Omental fat pad (tissue), 4 donors: Measurements from ENCODE around the gene TDP1. TPM values are rescaled to one million over a fixed set of nuclear protein-coding genes. Genes with fewer than 3 reads are reported as not detected.

Experiments
- ATAC-seq: fragments of 150-250 bp; one replicate; pipeline ENCODE4 v1.9.1; 2016; ENCODE audit warnings: mild to moderate bottlenecking, moderate library complexity; ENCODE audit not compliant: low FRiP score
- DNase-seq: peaks from one replicate; pipeline ENCODE4 v3.0.0-alpha.2; 2019; ENCODE audit warnings: low spot score
- total RNA-seq, 4 donors: library from RNA; depleted of rRNA; stranded (reverse); fragments of >200 nt; gene quantifications; one replicate each; pipeline ENCODE4 v1.1.0, GENCODE V29; 2016
- TF ChIP-seq, protein P1 (sequence below), 3 donors: fragments of 450-650 bp; IDR thresholded peaks; one replicate each; pipeline ENCODE4 v1.5.1; 2016 to 2017; ENCODE audit warnings: antibody characterized with exemption in 3 of 3, mild to moderate bottlenecking in 3 of 3, moderate library complexity in 2 of 3

Gene TDP1
- total RNA-seq, result 10 to 100 TPM; 10.2 to 14.2 (median 12.9) TPM

DNA sequence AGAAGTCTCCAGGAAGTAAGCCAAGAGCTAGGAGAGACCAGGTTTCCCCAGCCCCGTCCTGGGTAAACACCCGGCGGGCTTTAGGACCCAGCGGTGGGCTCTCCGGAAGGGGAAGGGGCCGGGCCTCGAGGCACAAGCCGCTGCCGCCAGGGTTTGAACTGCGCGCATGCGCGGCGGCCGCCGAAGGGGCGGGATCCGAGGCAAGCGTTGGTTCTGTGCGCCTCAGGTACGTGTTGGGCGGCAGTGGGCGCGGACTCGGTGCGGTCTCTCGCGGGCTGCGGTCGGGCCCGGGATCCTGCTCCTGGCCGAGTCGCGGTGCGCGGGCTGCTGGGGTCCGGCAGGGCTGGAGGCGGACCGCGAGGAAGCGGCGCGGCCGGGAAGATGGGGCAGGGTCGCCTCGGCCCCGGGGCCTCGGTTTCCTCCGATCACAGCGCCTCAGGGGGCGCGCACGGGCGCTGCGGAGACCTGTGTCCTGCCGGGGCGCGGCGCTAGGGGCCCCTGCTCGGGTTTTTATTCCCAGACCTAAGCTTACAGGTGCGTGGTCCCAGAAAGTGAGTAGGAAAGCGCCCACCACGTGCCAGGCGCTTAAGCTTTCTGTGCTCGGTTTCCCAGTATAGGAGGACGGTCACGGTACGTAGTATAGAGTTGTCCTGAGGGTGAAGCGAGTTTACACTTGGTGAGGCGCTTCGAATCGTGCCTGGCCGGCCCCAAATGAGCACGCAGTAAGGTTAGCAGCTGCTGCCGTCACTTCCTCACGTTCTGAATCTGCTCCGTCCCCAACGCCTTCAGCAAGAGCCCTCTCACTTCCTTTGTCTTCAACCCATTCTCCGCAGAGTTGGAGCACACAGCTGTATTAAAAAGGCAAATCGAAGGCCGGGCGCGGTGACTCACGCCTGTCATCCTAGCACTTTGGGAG lies at the start of gene TDP1:
Gene TDP1, plus strand, starts transcription at position 183 of the 916 bp plus-strand sequence. CDS start 7,188 bp downstream, outside the sequence.
- peak; percentile 90 for DNase-seq
- ATAC-seq, result peak; percentile 92
- TF ChIP-seq, protein P1, sequence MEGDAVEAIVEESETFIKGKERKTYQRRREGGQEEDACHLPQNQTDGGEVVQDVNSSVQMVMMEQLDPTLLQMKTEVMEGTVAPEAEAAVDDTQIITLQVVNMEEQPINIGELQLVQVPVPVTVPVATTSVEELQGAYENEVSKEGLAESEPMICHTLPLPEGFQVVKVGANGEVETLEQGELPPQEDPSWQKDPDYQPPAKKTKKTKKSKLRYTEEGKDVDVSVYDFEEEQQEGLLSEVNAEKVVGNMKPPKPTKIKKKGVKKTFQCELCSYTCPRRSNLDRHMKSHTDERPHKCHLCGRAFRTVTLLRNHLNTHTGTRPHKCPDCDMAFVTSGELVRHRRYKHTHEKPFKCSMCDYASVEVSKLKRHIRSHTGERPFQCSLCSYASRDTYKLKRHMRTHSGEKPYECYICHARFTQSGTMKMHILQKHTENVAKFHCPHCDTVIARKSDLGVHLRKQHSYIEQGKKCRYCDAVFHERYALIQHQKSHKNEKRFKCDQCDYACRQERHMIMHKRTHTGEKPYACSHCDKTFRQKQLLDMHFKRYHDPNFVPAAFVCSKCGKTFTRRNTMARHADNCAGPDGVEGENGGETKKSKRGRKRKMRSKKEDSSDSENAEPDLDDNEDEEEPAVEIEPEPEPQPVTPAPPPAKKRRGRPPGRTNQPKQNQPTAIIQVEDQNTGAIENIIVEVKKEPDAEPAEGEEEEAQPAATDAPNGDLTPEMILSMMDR (IDR thresholded peaks at IDR 0.05), result no peak

DNA sequence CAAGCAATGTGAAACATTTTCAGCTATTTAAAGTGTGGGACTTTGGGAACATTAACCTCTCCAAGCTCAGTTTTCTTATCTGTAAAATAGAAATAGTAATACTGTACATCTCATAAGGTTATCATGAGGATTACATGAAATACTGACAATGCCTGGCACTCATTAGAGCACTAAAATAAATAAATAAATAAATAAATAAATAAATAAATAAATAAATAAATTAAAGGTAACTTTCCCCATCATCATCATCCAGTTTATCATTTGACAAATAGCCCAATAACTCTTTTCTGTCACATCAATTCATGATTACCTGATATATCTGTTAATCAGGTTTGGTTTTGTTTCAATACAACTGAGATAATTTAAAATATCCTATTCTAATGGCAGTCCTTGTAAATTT lies 49.7 kb upstream of the TDP1 start:
- TF ChIP-seq, protein P1 (IDR thresholded peaks at IDR 0.05), result no peak
- ATAC-seq, result no peak

DNA sequence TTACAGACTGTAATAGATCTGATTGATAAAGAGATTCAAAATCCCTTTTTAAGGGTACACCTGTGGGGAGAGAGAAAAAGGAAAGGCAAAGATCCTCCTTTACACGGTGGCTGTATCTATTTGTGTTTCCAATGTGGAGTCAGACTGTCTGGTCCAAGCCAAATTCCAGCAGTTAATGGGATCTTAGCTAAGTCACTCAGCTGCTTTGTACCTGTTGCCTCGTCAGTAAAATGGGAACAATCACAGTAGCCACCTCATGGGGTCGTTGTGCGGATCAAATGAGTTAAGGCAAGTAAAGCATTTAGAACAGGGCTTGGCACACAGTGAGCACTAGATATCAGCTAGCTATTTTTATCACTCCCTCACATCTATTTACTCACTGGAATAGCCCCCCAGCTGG lies 48.1 kb upstream of the TDP1 start:
- ATAC-seq, result no peak
- no peak for DNase-seq
- TF ChIP-seq, protein P1 (IDR thresholded peaks at IDR 0.05), result no peak

More for the DNA sequence above, 49.7 kb upstream of the TDP1 start:
- no peak for DNase-seq

DNA sequence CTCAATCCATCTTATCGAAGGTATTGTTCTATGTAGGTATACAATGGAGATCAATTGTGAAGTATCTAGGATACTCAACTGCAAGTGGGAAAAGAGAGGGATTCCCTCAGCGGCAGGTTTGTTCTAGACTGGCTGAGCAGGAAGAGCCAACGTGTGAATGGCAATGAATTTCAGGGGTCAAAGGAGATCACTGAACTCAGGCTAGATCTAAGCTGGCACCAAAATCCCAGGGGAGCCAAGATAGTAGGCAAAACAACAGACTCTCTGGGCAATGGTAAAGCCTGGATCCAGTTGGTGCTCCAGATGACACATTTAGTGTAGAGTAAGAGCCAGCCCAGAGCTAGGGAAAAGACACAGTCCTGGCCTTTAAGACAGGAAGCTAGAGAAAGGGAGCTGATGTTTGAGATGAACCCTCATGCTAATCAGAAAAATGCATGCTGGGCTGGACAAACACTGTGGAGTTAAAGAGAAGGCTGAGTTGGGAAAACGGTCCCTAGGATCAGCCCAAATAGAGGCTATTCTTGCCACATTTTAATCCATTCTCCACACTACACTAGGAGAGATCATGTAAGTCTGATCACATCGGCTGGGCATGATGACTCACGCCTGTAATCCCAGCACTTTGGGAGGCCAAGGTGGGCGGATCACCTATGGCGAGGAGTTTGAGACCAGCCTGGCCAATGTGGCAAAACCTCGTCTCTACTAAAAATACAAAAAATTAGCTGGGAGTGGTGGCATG lies 46.8 kb upstream of the TDP1 start:
- no peak for DNase-seq
- TF ChIP-seq, protein P1 (IDR thresholded peaks at IDR 0.05), result no peak
- ATAC-seq, result no peak

DNA sequence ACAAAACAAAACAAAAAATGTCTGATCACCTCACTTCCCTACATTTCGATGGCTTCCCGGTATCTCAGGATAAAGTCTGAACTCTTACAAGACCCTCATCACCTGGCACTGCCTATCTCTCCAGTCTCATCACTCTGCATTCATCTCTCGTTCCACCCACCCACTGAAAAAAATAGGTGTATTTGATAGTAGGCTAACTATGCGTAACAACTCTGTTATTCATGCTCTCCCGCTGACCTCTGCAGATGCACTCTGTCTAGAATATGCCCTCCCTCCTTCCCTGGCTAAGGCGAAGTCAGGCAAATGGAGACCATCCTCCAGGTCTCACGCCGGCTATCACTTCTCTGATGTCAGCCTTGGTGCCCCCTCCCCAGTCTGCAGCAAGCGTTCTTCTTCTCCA lies 46.1 kb upstream of the TDP1 start:
- DNase-seq (no peak), ATAC-seq (no peak)
- TF ChIP-seq, protein P1 (IDR thresholded peaks at IDR 0.05), result no peak

DNA sequence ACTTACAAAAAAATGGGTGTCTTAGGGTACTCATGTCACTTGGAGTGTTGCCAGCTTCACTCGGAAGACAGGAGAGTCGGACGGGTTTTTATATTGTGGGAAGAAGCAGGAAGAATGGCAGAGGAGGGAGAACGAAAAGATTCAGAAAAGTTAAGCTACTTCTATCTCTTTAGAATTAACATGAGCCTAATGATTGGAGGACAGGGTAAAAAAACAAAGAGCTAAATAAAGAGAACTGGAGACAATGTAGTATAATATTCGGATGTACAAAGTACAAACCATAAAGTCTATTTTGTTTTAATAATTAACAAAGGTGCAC lies 45.1 kb upstream of the TDP1 start:
- ATAC-seq, result no peak
- no peak for DNase-seq
- TF ChIP-seq, protein P1 (IDR thresholded peaks at IDR 0.05), result no peak
